GM19397 (cell line): ENCODE results near the gene PSMD9.

ENCODE experiments used
- ATAC-seq: cut with Tn5 transposase; IDR thresholded peaks from one replicate; pipeline ENCODE4 v1.9.1; 2021; ENCODE audit warnings: mild to moderate bottlenecking, moderate library complexity; ENCODE audit not compliant: unreplicated experiment

Gene PSMD9

DNA sequence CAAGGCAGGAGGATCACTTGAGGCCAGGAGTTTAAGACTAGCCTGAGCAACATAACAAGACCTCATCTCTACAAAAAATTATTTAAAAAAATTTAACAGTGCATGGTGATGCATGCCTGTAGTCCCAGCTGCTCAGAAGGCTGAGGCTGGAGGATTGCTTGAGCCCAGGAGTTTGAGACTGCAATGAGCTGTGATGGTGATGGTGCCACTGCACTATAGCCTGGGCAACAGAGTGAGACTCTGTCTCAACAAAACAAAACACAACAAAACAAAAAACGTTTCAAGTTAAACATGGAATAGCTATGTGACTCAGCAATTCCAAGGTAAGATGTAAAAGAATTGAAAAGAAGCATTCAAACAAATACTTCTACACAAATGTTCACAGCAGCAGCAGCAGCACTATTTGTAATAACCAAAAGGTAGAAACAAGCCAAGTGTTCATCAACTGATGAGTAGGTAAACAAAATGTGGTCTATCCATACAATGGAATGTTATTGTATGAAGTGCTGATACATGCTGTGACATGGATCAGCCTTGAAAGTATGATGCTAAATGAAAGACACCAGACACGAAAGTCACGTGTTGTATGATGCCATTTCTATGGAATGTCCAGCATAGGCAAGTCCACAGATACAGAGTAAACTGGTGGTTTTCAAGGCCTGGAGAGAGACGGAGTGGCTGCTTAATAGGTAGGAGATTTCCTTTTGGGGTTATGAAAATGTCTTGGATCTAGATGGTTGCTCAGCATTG, 61.2 kb downstream of the PSMD9 start:
- no peak for ATAC-seq

DNA sequence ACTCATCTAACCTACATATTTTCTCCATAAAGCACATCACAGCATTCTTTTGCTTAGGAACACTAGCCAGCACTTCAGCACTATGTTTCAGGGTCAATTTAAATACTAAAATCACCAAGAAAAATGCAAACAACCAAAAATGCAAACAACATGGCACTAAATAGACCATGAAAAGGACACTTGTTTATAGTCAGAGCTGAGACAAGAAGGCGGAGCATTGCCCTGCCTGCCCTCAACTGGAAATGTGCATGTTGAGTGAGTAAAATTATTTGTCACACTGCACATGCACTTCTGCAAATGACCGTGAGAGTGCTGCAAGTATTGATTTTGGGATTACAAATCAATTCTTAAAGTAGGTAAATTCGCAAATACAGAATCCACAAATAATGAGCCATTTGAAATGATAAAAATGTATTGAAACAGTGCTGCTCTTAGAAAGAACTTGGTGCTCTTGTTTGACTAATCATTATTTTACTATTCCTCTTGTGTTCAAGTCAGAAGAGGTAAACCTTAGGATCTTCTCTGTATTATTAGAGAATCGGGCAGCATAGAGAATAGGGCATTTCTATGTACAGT, 64.6 kb downstream of the PSMD9 start:
- ATAC-seq: no peak

DNA sequence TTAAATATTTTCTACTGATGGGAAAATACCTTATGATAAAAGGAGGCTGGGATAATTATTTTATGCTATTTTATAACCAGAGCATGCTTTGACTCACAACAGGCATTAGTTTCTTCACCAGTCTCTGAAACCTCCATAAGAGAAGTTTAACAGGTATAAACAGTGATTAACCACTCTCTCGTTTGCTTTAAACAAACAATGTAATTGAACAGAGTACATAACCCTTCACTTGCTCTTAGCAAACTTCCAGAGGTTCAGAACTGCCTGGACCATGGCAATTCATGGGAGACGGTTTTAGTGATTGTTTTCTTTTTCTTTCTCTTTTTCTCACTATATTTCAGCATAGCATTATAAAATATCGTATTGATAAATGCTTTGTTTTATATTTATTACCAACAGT, 65.1 kb downstream of the PSMD9 start:
- ATAC-seq: no peak

DNA sequence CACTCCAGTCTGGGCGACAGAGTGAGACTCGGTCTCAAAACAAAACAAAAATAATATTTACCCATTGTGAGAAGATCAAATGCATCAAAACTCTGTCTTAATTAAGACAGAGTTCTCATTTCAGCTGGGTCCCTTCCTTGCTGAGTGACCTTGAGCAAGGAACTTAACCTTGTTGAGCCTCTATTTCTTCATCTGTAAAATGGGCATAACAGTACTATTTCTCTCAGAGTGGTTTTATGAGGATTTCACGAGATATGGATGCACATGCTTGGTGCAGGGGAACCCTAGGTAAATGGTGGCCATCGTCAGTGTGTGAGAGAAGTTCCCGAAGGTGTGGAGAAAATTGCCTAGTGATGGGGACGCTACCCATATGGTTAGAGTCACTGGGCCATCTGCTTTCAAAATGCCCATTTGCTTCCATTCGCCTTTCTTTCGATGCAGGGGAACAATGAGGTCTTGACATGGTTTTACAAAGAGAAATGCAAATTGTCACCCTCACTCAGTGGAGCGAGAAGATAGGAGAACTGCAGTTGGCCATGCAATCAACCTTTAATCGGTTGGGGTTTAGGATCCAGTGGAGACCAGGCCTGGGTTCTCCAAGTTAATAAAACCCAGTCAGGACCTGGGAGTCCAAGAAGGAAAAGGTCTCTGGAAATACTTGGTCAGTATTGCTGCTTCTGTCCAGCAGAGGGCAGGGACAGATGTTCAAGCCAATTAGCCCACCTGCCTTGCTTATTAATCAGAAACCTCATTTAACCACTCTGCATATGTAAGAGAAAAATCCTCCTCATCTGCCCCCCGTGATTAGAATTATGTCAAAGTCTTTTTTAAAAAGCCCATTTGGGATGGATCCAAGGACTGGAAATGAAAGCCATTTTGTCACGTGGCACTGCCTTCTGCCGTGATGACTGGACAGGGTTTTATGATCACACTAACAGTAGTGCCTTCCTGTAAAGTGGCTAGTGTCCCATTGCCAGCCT, 67.0 kb downstream of the PSMD9 start:
- no peak for ATAC-seq

DNA sequence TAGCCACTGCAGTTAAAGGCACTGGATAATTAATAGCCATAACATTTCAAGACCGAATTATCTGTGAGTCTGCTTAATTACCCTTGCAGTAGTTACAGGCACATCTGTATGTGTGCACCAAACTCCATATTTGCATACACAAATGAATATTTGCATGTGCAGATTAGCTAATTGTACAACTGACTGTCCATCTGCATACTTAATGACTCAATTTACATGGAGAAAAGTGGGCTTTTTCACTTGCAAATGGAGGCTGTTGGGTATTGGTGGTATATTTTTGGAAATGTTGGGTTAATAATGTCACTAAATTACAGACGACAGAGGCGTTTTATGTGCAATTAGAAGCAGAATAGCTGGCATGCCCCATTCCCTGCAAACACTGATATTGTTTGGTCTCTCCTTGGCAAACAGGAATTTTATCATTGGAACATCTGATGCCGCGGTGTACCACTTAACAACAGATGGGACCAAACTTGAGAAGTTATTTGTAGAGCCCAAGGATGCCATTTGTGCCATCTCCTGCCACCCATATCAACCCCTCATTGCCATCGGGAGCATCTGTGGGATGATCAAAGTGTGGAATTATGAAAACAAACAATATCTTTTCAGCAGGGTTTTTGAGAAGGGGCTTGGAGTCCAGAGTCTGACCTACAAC, 69.4 kb downstream of the PSMD9 start:
- ATAC-seq: no peak

DNA sequence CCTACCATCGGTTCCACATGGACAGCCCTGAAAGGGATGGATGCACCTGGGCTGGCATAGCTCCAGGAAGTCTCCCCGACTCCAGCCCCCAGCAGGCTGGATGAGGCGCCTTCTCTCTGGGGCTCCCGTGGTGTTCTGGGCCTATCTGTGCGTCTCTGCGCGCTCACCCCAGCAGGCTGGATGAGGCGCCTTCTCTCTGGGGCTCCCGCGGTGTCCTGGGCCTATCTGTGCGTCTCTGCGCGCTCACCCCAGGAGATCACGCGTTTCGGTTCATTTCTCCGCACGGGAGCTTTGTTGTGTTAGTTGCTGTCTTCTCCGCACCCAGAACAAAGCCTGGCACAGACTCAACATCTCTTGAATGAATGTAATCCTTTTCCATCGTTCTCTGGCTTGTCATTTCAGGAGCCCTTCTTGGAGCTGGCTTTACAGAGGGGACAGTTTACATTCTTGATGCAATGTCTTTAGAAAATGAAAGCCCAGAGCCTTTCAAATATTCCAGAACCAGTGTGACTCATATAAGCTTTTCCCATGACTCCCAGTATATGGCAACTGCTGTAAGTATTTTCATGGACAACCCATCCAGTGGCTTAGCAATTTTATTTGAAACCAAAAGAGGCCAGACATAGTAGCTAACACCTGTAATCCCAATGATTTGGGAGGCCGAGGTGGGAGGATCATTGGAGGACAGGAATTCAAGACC, 70.1 kb downstream of the PSMD9 start:
- no peak for ATAC-seq

DNA sequence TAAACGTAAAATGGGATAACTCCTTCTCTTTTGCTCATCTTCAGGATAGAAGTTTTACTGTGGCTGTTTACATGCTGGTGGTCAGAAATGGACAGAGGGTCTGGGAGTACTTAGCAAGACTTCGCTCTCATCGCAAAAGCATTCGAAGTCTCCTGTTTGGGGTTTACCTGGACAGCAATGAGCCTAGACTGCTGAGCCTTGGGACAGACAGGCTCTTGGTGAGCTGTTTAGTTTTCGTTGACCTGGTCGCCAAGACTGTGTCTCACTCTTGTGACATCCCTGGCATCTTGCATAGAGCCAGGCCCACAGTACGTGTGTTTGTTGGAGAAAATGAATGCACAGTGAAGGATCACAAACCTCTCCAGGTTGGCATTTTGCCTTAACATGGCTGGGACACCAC, 72.0 kb downstream of the PSMD9 start:
- no peak for ATAC-seq

DNA sequence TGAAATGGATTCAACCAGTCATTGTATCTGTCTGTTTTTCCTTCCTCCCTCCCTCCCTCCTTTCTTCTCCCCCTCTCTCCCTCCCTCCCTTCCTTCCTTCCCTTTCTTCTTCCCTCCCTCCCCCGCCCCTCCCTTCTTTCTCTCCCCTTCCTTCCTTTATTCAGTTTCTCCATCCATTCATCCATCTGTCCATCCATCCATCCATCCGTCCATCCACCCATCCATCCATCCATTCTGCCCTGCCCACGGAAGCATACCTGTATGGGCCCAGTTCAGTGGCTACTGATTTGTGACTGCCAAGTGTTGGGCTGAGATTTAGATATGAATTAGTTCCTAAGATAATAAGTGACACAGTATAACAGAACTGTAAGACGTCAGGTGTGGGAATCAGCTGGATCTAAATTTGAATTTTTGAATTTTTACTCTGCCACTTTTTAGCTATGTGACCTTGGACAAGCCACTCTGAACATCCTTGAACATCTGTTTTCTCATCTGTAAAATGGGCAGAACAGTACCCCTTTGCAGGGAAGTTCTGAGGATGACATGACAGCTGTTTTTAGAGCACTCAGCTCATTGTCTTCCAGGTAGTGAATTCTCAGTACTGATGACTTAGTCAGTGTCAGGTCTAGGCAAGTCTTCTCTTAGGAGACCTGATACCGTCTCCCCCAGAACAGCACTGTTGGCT, 72.7 kb downstream of the PSMD9 start:
- no peak for ATAC-seq

DNA sequence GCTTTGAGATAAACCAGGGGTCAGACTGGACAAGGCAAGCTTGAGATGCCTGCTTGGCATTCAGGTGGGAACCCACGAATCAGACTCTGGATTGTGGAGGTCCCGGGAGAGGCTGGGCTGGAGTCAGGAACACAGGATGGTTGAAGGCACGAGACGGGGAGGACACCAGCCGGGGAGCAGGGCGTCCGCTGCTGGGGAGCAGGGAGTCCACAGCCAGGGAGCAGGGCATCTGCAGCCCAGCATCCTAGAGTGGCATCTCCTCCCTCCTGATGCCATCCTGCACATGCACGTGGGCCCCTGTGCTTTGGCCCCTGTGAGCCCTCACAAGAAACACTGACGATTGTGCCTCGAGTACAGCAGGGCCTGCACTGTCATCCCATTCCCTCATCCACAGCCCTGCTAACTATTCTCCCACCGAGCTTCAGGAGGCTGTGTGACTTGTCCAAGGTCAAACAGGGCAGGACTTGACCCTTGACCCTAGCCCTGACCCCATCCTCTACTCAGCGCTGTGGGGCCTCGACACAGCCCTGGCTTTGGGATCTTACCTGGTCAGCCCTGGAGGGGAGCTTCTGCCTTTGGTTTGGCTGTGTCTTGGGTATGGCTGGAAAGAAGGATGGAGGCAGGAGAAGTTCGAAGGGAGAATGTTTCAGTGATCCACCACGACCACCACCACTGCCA, 74.9 kb downstream of the PSMD9 start:
- no peak for ATAC-seq

DNA sequence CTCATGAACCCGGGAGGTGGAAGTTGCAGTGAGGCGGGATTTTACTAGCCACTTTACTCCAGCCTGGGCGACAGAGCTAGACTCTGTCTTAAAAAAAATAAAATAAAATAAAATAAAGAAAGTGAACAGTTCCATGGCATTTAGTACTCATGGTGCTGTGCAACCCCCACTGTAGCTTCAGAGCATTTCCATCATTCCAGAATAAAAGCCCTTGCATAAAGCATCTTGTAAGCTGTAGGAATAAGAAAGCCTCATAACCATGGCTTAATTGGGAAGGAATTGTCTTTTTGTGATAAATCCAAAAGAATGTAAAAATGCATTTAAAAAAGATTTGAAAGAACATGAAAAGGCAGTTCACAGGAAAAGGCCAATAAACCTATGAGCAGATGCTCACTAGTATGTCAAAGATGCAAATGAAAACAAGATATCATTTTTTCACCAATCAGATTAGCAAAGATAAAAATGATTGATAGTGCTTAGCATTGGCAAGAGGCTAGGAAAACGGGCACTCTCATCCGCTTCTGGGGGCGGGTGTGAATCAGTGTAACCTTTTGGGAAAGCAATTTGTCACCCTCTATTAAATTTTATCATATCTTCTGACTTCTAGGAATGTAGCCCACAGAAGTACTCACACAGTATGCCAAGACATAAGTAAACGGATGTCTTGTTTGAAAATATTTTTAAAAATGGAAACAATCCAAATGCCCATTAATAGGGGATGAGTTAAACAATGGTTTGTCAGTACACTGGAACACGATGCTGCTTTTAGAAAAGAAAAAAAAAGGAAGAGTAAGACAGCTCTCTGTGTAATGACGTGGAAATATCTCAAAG, 76.4 kb downstream of the PSMD9 start:
- ATAC-seq: no peak

DNA sequence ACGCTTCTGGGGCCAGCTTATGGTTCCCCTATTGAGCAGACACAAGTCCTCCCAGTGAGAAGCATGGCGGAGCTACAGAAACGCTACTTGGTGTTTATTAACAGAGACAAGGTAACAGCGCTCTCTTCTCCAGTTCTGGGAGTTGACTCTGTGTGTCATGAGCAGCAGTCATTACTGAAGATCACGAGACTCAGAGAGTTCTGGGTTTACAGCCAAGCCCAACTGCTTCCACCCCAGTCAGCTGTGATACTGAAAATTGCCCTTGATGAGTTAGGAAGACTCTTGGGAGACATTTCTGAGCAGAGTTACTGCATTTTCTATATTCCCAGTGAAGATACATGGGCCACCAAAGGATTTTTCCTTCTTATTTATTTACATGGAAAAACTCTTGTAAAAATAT, 78.4 kb downstream of the PSMD9 start:
- no peak for ATAC-seq
